Psoas muscle (tissue), 8 donors: Measurements from ENCODE around the gene CCDC180. TPM values are rescaled to one million over a fixed set of nuclear protein-coding genes. Genes with fewer than 3 reads are reported as not detected.
"Not testable (repeated sequence)": the region's sequence is repeated elsewhere in the genome, so short reads cannot be mapped to it uniquely, and the experiment has no call there.

Experiments
- ATAC-seq, 4 donors: fragments of 200-7000 bp; cut with Tn5 transposase; one replicate each; pipeline ENCODE4 v1.9.1; 2020; ENCODE audit warnings: moderate library complexity in 3 of 4, mild to moderate bottlenecking in 2 of 4
- DNase-seq, 2 donors: peaks; one replicate each; pipeline ENCODE4 v3.0.0-alpha.2; 2020
- H3K27ac ChIP-seq: fragments of 200-600 bp; one replicate; pipeline ENCODE4 v1.8.0; 2022
- H3K27me3 ChIP-seq, 3 donors: fragments of 200-600 bp in 1 of 3; one replicate each; pipeline versions ENCODE4 v1.6.1 to v1.8.0; 2013 to 2022; ENCODE audit warnings: low read length in 2 of 3, mild to moderate bottlenecking in 2 of 3, moderate library complexity in 1 of 3; ENCODE audit not compliant: insufficient read depth in 3 of 3
- H3K36me3 ChIP-seq, 2 donors: fragments of 200-600 bp in 1 of 2; one replicate each; pipeline versions ENCODE4 v1.6.1 to v1.8.0; 2013 to 2022; ENCODE audit warnings: low read depth in 1 of 2, mild to moderate bottlenecking in 1 of 2, moderate library complexity in 1 of 2; ENCODE audit not compliant: insufficient read depth in 1 of 2
- H3K4me1 ChIP-seq: fragments of 200-600 bp; one replicate; pipeline ENCODE4 v1.8.0; 2022
- H3K4me3 ChIP-seq: fragments of 200-600 bp; one replicate; pipeline ENCODE4 v1.8.0; 2022; ENCODE audit warnings: mild to moderate bottlenecking
- H3K9me3 ChIP-seq: fragments of 200-600 bp; one replicate; pipeline ENCODE4 v1.8.0; 2022
- CTCF ChIP-seq: fragments of 200-600 bp; IDR thresholded peaks from one replicate; pipeline ENCODE4 v1.8.0; 2022; ENCODE audit warnings: antibody characterized with exemption
- WGBS, 3 donors: extraction: QIAGEN DNeasy Blood & Tissue Kit; methylation state at CpG; one replicate each; pipeline versions ENCODE4 v1.1.6 to v1.1.7; 2013; 5-methylcytosine and 5-hydroxymethylcytosine counted together
- intact Hi-C, 2 donors: fragments of 100-400 bp; cut with DNase I; formaldehyde crosslinking; loops; one replicate each; pipeline versions ENCODE4 v1.11.0 to v1.14.2; 2022
- polyA plus RNA-seq, 3 donors: library from polyadenylated mRNA; stranded (reverse); fragments of 200-250 nt; gene quantifications; one replicate each; pipeline ENCODE4 v1.2.3, GENCODE V29; 2013
- total RNA-seq, 4 donors: library from RNA; stranded (reverse); fragmentation: NEBNext Ultra II Directional in 2 of 4; extraction: Animal tissue kit (Norgen Biotek cat#: 25700) in 2 of 4; gene quantifications; one replicate each; pipeline versions ENCODE4 v1.2.1 to v1.2.4, GENCODE V29; 2021 to 2023
- donor health status: healthy with polysubstance abuse.
- donor health status: DM: no; HTN: no; CAD: no; lungs with moderate emphysema.
- donor health status: Bipolar disorder and iron deficiency.
- donor health status: healthy.
- donor health status: DM: yes; HTN: yes; CAD: no.
- donor health status: DM: no; HTN: no; CAD: no.
- donor health status: DM: no; HTN: no; CAD: no.
- donor health status: DM: yes; HTN: yes; CAD: no.

CCDC180 gene
- total and polyA plus RNA-seq, 7 donors = 0.55 to 1.6 (median 0.71) TPM

GRCh38 chr9:97322105-97322504 lies 14.6 kb downstream of the CCDC180 start:
- ATAC-seq (no peak), DNase-seq (no peak)
- TF ChIP-seq CTCF = no peak
- H3K36me3 ChIP-seq = peaks cover 0 to 16% of the 10 kb centered on the region in 2 donors
- no peaks in the 10 kb centered on the region for H3K27me3 ChIP-seq
- H3K27ac ChIP-seq = no peak overlapping the region
- intact Hi-C loops = no loop called here
- H3K4me3 ChIP-seq = no peak overlapping the region
- H3K4me1 ChIP-seq = no peaks in the 10 kb centered on the region
- no peaks in the 10 kb centered on the region for H3K9me3 ChIP-seq
- 90 to 100% (median 91%) methylated on average over 1 of the region's 1 CpG for WGBS, 3 donors

DNA sequence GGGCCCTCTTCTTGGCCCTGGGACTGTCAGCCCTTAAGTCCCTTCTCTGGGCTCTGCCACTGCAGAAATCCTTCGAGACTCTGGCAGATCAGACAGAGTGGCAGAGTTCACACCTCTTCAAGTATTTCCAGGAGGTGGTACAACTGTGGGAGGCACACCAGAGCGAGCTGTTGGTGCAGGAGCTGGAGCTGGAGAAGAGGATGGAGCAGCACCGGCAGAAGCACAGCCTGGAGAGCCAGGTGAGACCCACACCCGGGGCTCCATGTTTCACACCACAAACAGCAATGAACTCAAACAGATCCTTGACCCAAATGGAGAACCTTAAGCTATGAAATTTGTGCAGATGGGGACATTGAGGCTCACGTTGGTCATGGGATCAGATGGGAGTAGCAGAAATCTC lies 17.5 kb downstream of the CCDC180 start:
- Histone ChIP-seq H3K4me3 (no peak overlapping the region), H3K27me3 (no peaks in the 10 kb centered on the region), H3K36me3 (peaks cover 0 to 25% of the 10 kb centered on the region in 2 donors), H3K4me1 (no peaks in the 10 kb centered on the region), H3K9me3 (no peaks in the 10 kb centered on the region), H3K27ac (no peak overlapping the region)
- ATAC-seq (no peak), DNase-seq (no peak)
- WGBS, 3 donors = 94% methylated on average over 5 of the region's 5 CpGs
- no peak for TF ChIP-seq CTCF
- intact Hi-C loops = no loop called here

DNA sequence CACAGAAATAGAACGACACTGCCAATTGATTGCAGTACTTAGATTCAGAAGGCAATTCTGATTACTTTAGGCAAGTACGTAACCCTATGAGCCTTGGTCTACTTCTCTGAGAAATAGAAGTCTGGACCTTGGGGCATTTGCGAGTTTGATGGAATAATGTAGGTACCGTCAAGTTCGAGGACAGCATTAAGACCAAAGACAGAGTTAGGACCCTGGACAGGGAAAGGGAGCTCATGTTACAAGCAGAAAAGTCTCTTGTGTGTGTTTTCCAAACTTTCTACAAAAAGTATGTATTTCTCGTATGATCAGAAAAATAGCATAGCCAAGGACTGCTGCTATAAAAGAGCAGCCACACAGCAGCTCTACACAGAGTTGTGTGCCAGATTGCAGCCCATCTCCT lies 20.1 kb downstream of the CCDC180 start:
- Histone ChIP-seq H3K4me1 (no peaks in the 10 kb centered on the region), H3K4me3 (no peak overlapping the region), H3K36me3 (peaks cover 0 to 21% of the 10 kb centered on the region in 2 donors), H3K9me3 (no peaks in the 10 kb centered on the region), H3K27ac (no peak overlapping the region), H3K27me3 (no peaks in the 10 kb centered on the region)
- WGBS, 3 donors = 80 to 90% (median 86%) methylated on average over 6 of the region's 6 CpGs
- no peak for DNase-seq
- TF ChIP-seq CTCF = no peak
- intact Hi-C loops = no loop called here
- no peak for ATAC-seq

- TF ChIP-seq CTCF = no peak
- intact Hi-C loops = no loop called here
- H3K4me1 ChIP-seq = no peaks in the 10 kb centered on the region
- H3K27ac ChIP-seq = no peak overlapping the region
- no peak for DNase-seq
- no peak overlapping the region for H3K4me3 ChIP-seq
- WGBS, 3 donors = 92 to 94% (median 92%) methylated on average over 3 of the region's 3 CpGs
- H3K27me3 ChIP-seq = no peaks in the 10 kb centered on the region
- peaks cover 5% of the 10 kb centered on the region for H3K9me3 ChIP-seq
- peaks cover 0 to 11% of the 10 kb centered on the region in 2 donors for H3K36me3 ChIP-seq
- no peak for ATAC-seq
Measured at GRCh38 chr9:97332993-97333392, 25.5 kb downstream of the CCDC180 start.

DNA sequence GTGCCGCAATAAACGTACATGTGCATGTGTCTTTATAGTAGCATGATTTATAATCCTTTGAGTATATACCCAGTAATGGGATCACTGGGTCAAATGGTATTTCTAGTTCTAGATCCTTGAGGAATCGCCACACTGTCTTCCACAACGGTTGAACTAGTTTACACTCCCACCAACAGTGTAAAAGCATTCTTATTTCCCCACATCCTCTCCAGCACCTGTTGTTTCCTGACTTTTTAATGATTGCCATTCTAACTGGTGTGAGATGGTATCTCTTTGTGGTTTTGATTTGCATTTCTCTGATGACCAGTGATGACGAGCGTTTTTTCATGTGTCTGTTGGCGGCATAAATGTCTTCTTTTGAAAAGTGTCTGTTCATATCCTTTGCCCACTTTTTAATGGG lies 28.2 kb downstream of the CCDC180 start:
- intact Hi-C loops, ATAC-seq: not testable (repeated sequence)

More for the DNA sequence above, 28.2 kb downstream of the CCDC180 start:
- not testable (repeated sequence) for DNase-seq, H3K4me1 ChIP-seq, H3K27ac ChIP-seq, H3K27me3 ChIP-seq, H3K36me3 ChIP-seq, H3K9me3 ChIP-seq, H3K4me3 ChIP-seq
- WGBS, 3 donors = 93 to 98% (median 97%) methylated on average over 5 to 7 of the region's 7 CpGs
